BE2C (cell line): Measurements from ENCODE around the gene PSMD13.

Experiments
- DNase-seq: peaks from one replicate; pipeline ENCODE4 v3.0.0-alpha.2; 2020
- H3K27me3 ChIP-seq: fragments of 250-450 bp; sonication (Bioruptor Pico); 2 replicates; pipeline ENCODE4 v1.5.1; 2020; ENCODE audit warnings: mild to moderate bottlenecking
- H3K36me3 ChIP-seq: fragments of 250-450 bp; sonication (Bioruptor Pico); 2 replicates; pipeline ENCODE4 v1.5.1; 2020; ENCODE audit warnings: mild to moderate bottlenecking
- H3K4me1 ChIP-seq: fragments of 250-450 bp; sonication (Bioruptor Pico); 2 replicates; pipeline ENCODE4 v1.5.1; 2020
- H3K4me3 ChIP-seq: 2 replicates; pipeline ENCODE4 v1.5.1; 2011; ENCODE audit warnings: low read depth, low read length
- H3K9me3 ChIP-seq: fragments of 250-450 bp; sonication (Bioruptor Pico); 2 replicates; pipeline ENCODE4 v1.5.1; 2020
- TF ChIP-seq, protein P1 (sequence below): IDR thresholded peaks from 2 replicates; pipeline ENCODE4 v1.5.1; 2012; ENCODE audit warnings: mild to moderate bottlenecking, low read depth, low read length

PSMD13 gene

DNA sequence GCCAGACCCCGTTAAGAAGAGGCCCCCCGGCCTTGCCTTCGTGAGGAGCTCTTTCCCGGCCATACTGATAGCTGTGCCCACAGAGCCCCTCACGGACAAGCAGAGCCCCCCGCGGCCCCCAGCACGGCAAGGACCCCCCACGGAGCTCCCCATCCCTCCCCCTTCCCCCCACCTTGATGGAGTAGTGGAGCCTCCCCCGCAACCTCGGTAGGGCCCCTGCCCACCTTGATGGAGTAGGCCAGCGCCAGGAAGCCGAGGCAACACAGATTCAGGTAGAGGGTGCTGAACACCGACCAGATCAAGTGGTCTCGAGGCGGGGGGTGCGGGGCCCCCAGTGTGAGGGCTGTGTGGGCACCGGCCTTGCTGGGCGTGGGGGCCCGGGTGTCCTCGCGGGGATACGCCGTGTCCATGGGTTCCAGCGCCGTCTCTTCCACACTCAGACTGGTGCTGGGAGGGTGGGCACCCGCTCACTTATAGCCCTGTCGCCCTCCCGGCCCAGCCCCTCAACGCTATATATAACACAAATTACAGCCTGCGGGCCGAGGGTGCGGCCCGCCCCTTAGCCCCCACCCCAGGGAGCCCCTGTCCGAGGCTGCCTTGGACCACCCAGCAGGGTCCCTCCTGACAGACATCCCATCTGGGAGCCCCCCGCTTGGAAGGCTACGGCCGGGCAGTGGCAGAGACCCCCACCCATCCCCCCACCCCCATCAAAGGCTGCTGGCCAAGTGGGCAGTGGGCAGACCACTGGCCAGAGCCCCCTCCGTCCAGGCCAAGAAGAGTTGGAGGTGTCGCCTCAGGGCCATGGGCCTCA is 62.5 kb downstream of the PSMD13 start, which contains the start of gene IFITM5:
TSS of gene IFITM5 (minus strand) at position 446 of the 811 bp plus-strand sequence. CDS start at position 410, 36 bp downstream.
- Histone ChIP-seq H3K4me3 (no peak within 1 kb of the TSS), H3K9me3 (no peaks in the 10 kb centered on the region), H3K36me3 (no peaks in the 10 kb centered on the region), H3K4me1 (no peaks in the 10 kb centered on the region), H3K27me3 (peaks cover 4% of the 10 kb centered on the region; the same call in 1 of the 2 replicates)
- DNase-seq: no peak
- TF ChIP-seq, protein P1, sequence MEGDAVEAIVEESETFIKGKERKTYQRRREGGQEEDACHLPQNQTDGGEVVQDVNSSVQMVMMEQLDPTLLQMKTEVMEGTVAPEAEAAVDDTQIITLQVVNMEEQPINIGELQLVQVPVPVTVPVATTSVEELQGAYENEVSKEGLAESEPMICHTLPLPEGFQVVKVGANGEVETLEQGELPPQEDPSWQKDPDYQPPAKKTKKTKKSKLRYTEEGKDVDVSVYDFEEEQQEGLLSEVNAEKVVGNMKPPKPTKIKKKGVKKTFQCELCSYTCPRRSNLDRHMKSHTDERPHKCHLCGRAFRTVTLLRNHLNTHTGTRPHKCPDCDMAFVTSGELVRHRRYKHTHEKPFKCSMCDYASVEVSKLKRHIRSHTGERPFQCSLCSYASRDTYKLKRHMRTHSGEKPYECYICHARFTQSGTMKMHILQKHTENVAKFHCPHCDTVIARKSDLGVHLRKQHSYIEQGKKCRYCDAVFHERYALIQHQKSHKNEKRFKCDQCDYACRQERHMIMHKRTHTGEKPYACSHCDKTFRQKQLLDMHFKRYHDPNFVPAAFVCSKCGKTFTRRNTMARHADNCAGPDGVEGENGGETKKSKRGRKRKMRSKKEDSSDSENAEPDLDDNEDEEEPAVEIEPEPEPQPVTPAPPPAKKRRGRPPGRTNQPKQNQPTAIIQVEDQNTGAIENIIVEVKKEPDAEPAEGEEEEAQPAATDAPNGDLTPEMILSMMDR: no peak

DNA sequence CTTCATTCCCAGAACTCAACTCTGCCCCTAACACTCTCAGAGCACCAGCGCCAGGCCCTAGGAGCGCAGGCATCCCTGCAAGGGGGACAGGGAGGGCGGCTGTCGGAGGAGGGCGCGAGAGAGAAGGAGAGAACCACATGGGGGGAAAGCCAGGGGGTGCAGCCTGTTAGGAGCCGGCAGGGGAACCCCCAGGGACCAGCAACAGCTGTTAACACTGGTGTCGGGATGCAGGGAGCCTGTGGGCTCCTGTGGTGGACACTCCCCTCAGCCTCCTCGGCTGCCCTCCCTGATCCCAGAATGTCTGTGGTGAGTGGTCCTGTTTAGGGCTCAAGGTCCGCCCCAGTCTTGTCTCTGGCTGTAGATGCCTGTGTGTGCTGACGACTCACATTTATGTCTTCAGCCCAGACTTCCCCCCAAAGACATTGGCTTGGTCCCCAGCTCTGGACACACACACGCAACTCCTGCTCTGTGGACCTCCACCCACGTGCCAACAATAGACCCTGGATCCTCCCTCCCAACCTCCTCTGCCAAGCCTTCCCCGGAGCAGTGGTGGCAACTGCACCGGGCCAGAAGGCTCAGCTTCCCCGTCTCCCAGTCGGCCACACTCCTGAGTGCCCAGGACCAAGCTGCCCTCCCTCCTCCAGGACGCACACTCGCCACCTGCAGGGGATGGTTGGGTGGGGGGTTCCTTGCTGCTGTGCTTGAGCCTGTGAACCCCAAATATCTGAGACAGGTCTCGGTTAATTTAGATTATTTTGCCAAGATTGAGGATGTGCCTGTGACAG is 63.4 kb downstream of the PSMD13 start:
- no peak for DNase-seq
- Histone ChIP-seq H3K4me3 (no peak overlapping the region), H3K4me1 (no peaks in the 10 kb centered on the region), H3K9me3 (no peaks in the 10 kb centered on the region), H3K27me3 (peaks cover 4% of the 10 kb centered on the region; the same call in 1 of the 2 replicates), H3K36me3 (no peaks in the 10 kb centered on the region)
- TF ChIP-seq, protein P1: no peak
